HG03196 (cell line): Measurements from ENCODE around the gene CDON.
"Not testable (repeated sequence)": the region's sequence is repeated elsewhere in the genome, so short reads cannot be mapped to it uniquely, and the experiment has no call there.

Experiments
- ATAC-seq: cut with Tn5 transposase; IDR thresholded peaks from one replicate; pipeline ENCODE4 v1.9.1; 2021; ENCODE audit not compliant: unreplicated experiment

CDON gene

DNA sequence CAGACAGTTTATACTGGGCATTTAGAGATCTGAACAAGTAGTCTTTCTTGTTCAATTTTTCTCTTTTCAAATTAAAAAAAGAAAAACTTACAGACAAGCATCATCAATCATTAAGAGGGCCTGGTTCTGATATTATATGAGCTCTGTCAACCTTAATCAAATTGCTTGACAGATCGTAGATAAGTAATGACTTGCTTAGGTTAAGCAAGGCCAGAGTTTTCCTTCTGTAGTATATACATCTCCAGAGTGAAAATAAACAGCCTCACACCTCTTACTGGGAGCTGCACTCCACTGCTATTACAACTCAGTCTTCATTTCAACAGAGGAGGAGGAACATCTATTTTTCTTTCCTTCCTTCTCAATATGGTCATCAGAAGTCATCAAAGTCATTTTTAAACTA lies 13.5 kb downstream of the CDON start:
- no peak for ATAC-seq

DNA sequence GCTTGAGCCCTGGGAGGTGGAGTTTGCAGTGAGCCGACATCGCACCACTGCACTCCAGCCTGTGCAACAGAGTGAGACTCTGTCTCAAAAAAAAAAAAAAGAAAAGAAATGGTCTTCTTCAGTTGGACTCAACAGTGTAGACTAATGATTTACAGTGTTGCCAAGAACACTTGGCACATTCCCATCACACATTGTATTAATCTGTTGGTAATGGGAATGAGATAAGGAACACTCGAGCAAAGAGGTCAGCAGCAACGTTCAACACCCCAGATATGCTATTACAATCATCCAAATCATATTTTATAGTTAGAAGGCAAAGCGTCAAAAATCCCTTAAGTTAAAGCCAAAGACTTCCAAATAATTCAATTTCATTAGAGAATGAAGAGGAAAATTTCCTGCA lies 14.5 kb downstream of the CDON start:
- ATAC-seq: no peak

DNA sequence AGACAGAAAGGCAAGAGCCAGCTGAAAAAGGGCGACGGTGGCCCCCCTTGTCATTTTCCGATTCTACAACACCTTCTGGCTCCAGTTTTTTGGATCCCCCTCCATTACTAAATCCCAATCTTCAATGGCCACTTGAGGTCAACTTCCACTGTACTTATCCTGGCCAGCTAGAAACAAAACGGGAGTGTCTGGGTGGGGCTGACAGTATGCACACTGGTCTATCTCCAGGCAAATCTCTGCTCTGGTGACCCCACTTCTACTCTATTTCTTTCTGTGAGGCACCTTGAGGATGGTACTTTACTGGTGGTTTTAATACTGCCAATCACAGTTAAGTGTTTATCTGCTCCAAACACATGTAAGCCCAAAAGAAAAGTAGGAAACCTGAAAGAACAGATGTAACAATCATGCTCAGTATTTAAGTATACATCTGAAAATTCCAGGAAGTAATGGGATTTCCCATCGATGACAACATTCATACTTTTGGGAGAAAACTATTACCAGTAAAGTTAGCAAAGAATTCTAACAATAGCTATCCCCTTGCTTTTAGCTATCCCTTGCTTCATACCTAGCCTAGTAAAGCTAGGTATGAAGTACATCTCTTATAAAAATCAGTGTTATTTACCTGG lies 16.0 kb downstream of the CDON start:
- ATAC-seq: no peak

DNA sequence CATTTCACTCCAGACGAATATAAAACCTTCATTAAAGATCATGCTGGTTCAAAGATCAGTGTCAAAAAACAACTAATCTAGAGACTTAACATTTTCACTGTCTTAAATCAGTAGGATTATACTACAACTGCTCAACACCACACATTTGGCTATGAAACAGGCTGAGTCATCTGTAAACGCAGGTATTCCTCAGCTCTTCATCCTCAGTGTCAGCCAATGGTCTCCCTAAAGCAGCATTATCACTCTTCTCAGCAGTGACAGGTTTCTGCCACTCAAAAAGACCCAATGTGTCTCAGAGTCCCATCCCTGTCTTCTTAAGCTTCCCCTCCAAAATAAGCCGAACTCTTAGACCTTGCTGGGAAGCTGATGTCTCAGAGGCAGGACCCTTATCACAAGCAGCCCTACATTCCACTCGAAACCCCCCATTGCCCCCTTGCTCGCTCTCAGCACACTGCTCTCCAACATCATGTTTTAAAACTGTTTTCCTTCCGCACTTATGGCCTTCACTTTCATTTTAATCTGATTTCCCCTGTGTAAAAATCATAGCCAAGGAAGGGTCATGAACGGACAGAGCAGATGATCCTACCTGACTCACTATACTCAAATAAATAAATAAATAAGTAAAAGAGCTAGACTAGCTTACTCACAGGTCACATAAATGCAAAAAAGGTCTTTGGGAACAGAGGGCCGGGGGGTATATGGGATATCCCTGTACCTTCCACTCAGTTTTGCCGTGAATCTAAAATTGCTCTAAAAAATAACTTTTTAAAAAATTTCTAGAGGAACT lies 23.0 kb downstream of the CDON start:
- no peak for ATAC-seq

DNA sequence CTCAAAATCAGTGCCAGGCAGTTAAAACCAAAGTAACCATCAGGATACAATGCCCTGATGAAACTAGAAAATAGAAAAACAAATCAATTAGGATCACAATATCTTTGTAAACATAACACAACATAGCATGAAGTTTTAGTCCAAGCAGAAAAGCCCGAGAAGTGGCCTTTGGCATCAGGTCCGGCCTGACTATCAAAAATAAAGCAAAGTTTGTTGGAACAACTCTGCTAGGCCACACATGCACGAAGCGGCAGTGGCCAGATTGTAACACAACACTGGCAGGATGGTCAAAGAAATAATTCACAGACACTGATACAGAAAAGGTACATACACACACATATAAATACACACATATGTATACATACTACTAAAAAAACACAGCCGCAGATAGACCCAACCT lies 26.9 kb downstream of the CDON start:
- ATAC-seq: no peak

DNA sequence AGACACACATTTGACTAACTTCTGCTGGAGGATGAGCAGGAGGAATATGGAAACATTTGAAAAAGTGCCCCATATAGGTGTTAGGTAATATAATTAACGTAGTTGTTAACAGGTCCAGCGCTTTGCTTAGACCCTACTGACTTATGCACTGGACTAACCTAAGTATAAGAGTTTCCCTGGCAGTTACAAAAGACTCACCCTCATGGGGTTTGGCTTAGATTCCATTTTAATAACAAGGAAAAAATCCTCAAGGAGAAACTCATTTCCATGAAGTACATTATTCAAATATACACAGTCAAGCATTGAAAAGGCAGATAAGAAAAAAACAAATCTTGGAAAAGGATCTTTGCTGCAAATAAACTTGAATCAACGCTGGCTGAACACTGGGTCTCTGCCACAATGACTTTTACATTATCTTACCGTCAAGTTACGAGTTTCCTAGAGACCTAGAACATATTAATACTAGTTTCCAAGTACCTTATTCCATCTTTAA lies 27.7 kb downstream of the CDON start:
- no peak for ATAC-seq

DNA sequence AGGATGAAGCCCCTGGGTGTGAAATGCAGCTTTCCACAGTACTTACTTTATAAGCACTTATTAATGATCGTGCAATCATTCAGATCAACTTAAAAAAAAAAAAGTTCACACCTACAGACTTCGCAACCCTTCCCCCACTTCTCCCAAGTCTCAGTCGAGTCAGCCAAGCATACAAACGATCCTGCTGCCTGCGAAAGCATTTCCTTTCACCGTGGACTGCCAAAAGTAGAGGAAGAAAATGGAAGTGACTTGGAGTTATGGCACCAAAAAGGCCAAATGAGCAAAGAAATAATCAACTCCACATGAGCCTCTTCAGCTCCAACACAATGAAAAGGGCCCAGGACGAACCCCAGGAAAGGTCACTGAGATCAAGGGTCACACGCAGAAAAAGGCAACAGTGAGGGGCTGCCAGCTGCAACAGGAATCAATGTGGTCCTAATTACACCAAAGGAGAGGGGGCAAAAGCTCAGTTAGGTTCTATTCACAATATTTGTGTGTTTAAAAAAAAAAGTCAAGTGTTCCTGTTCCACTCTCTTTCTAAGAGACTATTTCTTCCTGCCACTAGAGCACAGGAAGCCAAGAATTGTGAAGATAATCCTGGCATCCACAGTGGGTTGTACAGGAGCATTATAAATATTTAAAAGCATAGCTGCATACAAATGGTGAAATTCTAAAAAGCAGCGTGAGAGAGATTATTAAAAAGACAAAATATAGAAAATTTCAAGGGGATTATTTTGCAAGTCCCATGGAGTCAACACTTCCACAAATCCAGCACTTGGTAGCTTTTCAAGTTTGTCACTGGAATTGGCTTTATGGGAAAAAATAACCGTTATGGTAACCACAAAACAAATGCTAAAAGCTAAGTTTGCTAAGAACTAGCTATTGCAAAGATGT lies 28.4 kb downstream of the CDON start:
- ATAC-seq: no peak

DNA sequence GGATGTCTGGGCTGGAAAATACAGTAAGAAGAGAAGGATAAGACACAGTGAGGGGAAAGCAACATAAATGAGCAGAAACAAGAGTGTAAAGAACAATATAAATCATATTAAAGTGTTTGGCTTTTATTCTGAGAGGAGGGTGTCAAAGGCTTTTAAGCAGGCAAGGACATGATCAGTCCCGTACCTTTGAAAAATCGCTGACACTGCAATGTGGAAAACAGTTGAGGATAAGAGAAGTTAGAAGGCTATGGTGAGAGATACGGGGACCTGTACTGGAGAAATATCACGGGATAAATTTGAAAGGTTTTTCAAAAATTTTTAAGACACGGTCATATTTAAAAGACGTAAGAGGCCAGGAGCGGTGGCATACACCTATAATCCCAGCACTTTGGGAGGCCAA lies 30.3 kb downstream of the CDON start:
- ATAC-seq: no peak

DNA sequence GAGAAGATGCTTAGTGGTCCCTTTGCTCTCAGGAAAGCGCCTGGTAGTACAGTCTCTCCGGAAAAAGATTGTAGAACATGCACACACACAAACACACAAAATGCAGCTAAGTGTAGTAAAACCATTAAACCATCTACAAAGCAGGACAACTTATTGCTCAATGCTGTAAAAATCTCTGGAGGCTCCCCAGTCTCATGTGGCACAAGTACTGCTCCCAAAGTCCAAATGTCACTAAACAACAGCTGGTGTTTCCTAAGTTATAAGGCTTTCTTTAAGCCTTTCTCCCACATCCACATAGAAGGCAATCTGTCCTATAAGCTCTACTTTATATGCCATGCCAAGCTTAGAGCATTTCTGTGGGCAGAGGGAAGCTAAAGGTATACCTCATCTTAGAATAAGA lies 32.9 kb downstream of the CDON start:
- ATAC-seq: no peak

DNA sequence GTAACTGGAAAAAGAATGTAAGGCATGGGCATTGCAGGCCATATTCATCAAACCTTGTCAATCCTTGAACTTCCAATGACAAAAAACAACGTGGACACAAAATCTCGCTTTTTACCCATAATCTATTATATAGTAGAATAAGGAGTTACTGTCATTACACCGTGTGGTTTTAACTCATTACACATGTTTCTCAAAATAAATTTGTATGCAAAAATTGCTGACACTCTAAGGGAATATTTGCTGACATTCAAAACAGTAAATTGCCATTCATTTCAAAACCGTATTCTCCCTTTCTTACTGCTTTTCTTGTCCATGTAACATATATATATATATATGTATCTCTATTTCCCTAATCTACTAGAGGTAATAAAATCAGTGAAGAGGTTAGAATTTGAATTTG lies 33.4 kb downstream of the CDON start:
- no peak for ATAC-seq

DNA sequence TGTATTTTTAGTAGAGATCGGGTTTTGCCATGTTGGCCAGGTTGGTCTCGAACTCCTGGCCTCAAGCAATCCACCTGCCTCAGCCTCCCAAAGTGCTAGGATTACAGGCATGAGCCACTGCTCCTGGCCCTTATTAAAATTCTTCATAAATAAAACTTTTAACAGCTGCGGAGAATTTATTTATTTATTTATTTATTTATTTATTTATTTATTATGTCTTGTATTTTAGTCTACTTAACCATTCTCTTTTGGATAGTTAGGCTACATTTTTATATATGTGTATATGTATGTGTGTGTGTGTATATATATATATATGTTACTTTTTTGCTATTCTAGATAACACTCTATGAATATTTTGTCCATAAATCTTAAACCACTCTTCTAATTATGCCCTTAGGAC lies 34.1 kb downstream of the CDON start:
- ATAC-seq: not testable (repeated sequence)

DNA sequence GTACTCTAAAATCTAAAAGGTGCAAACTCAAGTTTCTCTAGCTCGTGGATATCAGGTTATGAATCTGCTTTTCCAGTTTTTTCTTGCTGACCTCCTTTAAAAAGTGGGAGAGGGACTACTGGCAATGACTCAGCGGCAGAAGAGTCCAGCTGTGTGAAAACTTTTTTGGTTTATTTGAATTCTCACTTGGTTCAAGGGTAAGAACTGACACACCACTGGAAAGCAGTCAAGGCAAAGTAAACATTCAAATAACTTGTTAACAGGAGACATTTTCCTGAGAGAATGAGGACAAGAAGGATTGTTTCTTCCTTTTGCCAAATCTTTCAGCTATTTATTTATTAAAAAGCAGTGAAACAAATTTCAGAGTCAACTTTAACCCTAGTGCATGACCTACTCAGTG lies 36.1 kb downstream of the CDON start:
- no peak for ATAC-seq

DNA sequence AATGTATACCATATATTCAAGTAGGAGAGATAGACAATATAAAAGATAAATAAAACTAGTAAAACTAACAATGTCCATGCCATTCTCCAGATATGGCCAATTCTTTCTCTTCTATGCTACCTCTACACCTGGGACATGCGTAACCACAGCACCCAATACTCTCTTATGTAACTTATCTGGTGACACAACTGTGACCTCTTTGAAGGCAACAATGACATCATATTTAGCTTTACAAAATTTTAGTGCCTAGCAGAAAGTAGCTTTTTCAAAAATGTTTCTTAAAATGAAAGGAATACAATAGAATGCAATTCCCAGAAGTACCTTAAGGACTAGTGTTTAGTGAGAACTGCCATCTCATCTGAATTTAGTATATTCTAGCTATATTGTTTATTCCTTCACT lies 36.8 kb downstream of the CDON start:
- no peak for ATAC-seq

DNA sequence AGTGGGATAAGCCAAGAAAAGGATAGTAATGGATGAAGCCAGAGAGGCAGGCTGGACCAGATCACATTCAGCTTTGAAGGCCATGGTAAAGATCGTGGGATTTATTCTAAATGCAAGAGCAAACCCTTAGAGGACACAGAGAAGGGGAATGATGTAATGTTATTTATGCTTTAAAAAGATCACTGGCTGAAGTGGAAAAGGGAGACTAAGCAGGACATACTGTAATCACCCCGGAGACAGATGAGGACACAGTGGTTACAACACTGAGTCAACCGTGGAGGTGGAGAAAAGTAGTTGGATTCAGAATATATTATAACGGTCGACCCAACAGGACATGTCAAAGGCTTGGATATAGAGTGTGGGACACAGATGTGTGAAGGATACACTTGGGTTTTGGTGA lies 38.5 kb downstream of the CDON start:
- no peak for ATAC-seq

DNA sequence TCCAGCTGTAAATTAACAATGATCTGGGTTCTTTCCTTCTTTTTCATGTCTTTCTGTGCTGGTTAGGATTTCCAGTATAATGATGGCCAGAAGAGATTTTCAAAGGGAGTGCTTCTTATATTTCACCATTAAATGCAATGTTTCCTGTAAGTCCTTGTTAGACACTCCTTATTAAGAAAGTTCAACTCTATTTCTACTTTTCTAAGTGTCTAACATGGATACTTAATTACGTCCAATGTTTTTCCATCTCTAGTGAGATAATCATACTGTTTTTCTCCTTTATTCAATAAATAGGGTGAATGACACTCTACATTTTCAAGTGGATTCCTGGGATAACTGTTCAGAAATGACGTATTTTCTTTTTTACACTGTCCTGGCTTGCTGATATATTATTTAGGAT lies 49.8 kb downstream of the CDON start:
- no peak for ATAC-seq

DNA sequence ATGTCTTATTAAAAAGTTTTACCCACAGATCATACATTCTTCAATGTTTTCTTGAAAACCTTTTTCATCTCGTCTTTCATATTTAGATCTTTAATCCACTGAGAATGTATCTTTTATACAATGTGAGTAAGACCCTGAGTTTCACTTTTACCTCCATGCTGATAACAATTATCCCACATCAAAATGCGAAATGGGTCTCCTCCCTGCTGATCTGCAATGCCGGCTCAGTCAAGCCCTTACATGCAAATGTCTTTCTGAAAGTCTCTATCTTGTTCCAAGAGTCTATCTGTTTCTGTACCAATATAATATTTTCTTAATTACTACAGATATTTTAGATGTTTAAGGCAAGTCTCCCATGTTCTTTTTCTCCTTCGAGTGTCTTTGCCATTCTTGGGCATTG lies 50.9 kb downstream of the CDON start:
- ATAC-seq: no peak

DNA sequence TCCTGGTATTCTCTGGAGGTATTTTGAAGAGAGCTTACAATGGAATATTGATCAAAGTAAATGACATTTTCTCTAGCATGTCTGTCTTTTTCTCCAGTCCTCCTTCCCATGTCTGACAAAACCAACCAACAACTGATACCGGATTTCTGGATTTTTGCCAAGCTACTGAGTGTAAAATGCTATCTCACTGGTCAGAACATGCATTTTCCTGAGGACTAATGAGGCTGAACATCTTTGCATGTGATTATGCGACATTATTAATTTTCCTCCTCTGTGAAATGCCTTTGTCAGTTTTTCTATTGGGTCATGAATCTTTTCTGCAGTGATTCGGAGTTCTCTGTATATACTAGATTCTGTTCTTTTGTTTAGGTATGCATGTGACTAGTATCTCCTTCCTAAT lies 51.4 kb downstream of the CDON start:
- no peak for ATAC-seq

DNA sequence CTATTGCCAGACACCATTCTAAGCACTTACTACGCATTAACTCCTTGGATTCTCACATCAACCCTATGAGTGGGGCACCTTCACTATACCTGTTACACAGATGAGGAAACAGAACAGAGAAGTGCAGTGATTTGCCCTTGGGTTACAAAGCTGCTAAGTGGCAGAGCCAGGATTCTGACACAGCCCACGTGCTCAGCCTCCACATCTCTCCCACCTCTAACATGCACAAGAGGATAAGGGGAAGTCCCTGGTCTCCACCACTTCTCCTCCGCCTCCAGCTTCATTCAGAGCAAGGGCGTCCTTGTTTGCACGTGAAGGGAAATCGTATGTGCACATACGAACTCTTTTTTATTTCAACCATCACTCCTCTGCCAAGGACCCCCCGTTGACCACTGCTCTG lies 53.7 kb downstream of the CDON start:
- ATAC-seq: no peak

DNA sequence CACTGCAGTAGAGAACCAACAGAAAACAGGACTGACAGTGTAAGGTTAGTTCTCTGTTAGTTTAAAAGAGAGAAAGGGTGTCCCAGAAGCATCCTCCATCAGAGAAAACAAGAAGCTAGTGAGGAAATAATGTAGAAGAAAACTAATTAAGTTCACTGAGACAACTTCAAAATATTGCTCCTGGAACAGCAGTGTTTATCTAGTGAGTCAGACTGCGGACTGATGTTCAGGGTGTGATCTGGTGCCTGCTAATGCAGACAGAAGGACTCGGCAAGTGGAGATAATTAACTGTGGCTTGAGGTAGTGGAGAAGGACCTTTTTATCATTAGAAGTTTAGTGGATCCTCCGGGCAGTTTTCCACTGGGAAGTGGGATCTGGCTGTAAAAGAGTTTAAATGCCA lies 55.4 kb downstream of the CDON start:
- no peak for ATAC-seq

DNA sequence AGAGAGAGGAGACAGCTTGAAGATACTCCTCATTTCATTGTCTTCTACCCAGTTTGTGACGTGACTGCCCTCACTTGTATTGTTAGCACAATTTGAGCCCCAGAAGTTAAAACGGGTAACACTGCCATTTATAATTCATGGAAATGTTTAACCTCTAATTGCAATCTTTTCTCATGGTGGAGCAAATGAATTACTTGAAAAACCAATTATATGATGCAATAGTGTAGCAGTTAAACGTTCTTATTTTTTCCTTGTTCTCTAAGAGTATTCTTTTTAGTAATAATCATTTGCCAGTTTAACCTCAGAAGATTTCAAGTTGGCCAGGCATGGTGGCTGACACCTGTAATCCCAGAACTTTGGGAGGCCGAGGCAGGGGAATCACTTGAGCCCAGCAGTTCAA lies 56.6 kb downstream of the CDON start:
- ATAC-seq: no peak

DNA sequence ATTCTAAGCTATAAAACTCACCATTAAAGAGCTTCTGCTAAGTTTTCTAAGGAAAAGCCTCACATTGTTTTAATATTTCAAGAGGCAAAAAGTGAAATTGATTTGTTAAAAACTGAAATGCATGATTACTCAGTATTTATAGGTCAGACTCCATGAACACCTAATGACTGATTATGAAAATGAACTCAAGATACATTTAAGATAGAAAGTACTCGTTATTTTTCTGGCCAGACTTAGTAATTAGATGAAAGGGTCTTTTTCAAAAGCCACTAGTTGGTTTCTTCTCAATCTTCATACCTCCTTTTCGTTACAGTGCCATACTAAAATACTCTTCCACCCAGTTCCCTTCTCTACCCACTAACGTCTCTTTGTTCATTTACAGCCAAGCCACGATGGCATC lies 60.5 kb downstream of the CDON start:
- no peak for ATAC-seq
